Measurements from ENCODE around the gene DCC. TPM values are rescaled to one million over a fixed set of nuclear protein-coding genes. Genes with fewer than 3 reads are reported as not detected.

Gene DCC
- total RNA-seq, 1 donor from 2014 or later: 0.06 TPM

GRCh38 chr18:53139746-53140500 is 799.9 kb downstream of the DCC start:
- DNase-seq (ENCODE audit: extremely low read depth, low read depth, low spot score): no peak

GRCh38 chr18:53142005-53142404 is 802.0 kb downstream of the DCC start:
- no peak for DNase-seq (ENCODE audit: extremely low read depth, low read depth, low spot score)

GRCh38 chr18:53147472-53147871 is 807.5 kb downstream of the DCC start:
- no peak for DNase-seq (ENCODE audit: extremely low read depth, low read depth, low spot score)

- no peak for DNase-seq (ENCODE audit: extremely low read depth, low read depth, low spot score)
Observed at GRCh38 chr18:53148123-53148522, 808.1 kb downstream of the DCC start.

- no peak for DNase-seq (ENCODE audit: extremely low read depth, low read depth, low spot score)
Observed at GRCh38 chr18:53152476-53152875, 812.5 kb downstream of the DCC start.

GRCh38 chr18:53153281-53153680 is 813.3 kb downstream of the DCC start:
- no peak for DNase-seq (ENCODE audit: extremely low read depth, low read depth, low spot score)

- no peak for DNase-seq (ENCODE audit: extremely low read depth, low read depth, low spot score)
Observed at GRCh38 chr18:53153800-53154199, 813.8 kb downstream of the DCC start.

- no peak for DNase-seq (ENCODE audit: extremely low read depth, low read depth, low spot score)
Observed at GRCh38 chr18:53165770-53166169, 825.8 kb downstream of the DCC start.

- no peak for DNase-seq (ENCODE audit: extremely low read depth, low read depth, low spot score)
Observed at GRCh38 chr18:53169346-53169745, 829.3 kb downstream of the DCC start.

GRCh38 chr18:53191634-53192033 is 851.6 kb downstream of the DCC start:
- no peak for DNase-seq (ENCODE audit: extremely low read depth, low read depth, low spot score)

GRCh38 chr18:53193870-53194269 is 853.9 kb downstream of the DCC start:
- no peak for DNase-seq (ENCODE audit: extremely low read depth, low read depth, low spot score)

GRCh38 chr18:53219853-53220252 is 879.9 kb downstream of the DCC start:
- no peak for DNase-seq (ENCODE audit: extremely low read depth, low read depth, low spot score)

GRCh38 chr18:53224128-53224778 is 884.3 kb downstream of the DCC start:
- DNase-seq (ENCODE audit: extremely low read depth, low read depth, low spot score): no peak

- no peak for DNase-seq (ENCODE audit: extremely low read depth, low read depth, low spot score)
Observed at GRCh38 chr18:53225567-53226325, 885.7 kb downstream of the DCC start.

- DNase-seq (ENCODE audit: extremely low read depth, low read depth, low spot score): no peak
Observed at GRCh38 chr18:53234610-53235009, 894.6 kb downstream of the DCC start.

GRCh38 chr18:53241161-53241560 is 901.2 kb downstream of the DCC start:
- no peak for DNase-seq (ENCODE audit: extremely low read depth, low read depth, low spot score)

GRCh38 chr18:53253789-53254188 is 913.8 kb downstream of the DCC start:
- no peak for DNase-seq (ENCODE audit: extremely low read depth, low read depth, low spot score)

- DNase-seq (ENCODE audit: extremely low read depth, low read depth, low spot score): no peak
Observed at GRCh38 chr18:53254265-53254664, 914.3 kb downstream of the DCC start.

- DNase-seq (ENCODE audit: extremely low read depth, low read depth, low spot score): no peak
Observed at GRCh38 chr18:53261241-53261640, 921.2 kb downstream of the DCC start.

GRCh38 chr18:53266850-53267249 is 926.9 kb downstream of the DCC start:
- DNase-seq (ENCODE audit: extremely low read depth, low read depth, low spot score): no peak

- no peak for DNase-seq (ENCODE audit: extremely low read depth, low read depth, low spot score)
Observed at GRCh38 chr18:53268455-53268854, 928.5 kb downstream of the DCC start.

- no peak for DNase-seq (ENCODE audit: extremely low read depth, low read depth, low spot score)
Observed at GRCh38 chr18:53281406-53281805, 941.4 kb downstream of the DCC start.

All from glomerular endothelial cell (primary cell).